Subcutaneous adipose tissue (tissue), 4 donors: ENCODE results near the gene DTNBP1. TPM values are rescaled to one million over a fixed set of nuclear protein-coding genes. Genes with fewer than 3 reads are reported as not detected.

Source experiments
- total RNA-seq, 4 donors: library from RNA; depleted of rRNA; stranded (reverse); fragments of >200 nt; gene quantifications; one replicate each; pipeline ENCODE4 v1.1.0, GENCODE V29; 2016
- TF ChIP-seq, protein P1 (sequence below): fragments of 450-650 bp; IDR thresholded peaks from one replicate; pipeline ENCODE4 v1.5.1; 2016; ENCODE audit warnings: low read depth, mild to moderate bottlenecking, control low read depth, antibody characterized with exemption, moderate library complexity

Gene DTNBP1
- total RNA-seq, 4 donors from 2014 or later = 7.7 to 15.9 (median 12.5) TPM

DNA sequence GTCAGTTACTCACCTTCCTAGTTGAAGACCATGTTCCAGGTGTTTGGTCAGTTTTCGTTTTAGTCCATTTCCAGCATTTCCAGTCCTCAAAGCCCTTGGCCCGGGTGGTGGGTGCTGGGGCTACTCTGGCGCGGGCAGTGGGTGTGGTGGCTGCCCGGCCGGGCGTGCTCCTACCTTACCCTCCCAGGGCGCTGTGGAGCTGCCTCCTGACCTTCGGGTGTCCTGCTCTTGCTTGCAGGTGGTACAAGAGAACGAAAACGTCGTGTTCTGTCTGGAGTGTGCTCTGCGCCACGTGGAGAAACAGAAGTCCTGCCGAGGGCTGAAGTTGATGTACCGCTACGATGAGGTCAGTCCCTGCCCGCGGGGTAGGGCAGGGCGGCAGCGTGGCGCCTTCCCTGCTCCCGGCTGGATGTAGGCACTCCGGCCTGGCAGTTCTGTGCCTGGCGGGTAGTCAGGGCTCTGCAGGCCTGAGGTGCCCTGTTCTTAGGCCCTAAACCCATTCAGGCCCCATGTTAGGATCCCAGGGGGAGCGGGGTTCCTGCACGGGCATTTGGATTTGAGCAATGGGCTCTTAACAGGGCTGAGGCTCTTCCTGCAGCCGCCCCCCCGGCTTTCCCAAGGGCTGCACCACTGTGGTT lies 145.8 kb downstream of the DTNBP1 start:
- TF ChIP-seq, protein P1, sequence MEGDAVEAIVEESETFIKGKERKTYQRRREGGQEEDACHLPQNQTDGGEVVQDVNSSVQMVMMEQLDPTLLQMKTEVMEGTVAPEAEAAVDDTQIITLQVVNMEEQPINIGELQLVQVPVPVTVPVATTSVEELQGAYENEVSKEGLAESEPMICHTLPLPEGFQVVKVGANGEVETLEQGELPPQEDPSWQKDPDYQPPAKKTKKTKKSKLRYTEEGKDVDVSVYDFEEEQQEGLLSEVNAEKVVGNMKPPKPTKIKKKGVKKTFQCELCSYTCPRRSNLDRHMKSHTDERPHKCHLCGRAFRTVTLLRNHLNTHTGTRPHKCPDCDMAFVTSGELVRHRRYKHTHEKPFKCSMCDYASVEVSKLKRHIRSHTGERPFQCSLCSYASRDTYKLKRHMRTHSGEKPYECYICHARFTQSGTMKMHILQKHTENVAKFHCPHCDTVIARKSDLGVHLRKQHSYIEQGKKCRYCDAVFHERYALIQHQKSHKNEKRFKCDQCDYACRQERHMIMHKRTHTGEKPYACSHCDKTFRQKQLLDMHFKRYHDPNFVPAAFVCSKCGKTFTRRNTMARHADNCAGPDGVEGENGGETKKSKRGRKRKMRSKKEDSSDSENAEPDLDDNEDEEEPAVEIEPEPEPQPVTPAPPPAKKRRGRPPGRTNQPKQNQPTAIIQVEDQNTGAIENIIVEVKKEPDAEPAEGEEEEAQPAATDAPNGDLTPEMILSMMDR = no peak

DNA sequence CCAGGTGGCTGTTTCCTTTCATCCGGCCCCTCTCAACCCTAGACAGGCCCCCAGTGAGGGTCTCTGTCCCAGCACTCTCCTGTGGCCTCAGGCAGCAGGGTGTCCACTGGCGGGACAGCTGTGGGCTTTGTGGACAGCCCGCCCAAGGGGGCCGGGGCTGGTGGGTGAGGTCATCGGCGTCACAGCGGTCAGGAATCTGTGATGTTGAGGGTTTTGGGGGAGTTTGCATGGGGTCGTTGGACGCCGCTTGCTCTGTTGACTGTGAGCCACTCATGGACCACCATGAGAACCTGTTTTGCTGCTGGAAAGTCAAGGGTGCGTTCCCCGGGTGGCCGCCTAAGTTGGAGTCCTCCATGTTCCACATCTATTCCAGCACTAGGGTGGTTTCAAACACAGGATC lies 146.4 kb downstream of the DTNBP1 start:
- TF ChIP-seq, protein P1 = no peak

GRCh38 chr6:15515660-15516375 lies 147.0 kb downstream of the DTNBP1 start:
- TF ChIP-seq, protein P1 = no peak

DNA sequence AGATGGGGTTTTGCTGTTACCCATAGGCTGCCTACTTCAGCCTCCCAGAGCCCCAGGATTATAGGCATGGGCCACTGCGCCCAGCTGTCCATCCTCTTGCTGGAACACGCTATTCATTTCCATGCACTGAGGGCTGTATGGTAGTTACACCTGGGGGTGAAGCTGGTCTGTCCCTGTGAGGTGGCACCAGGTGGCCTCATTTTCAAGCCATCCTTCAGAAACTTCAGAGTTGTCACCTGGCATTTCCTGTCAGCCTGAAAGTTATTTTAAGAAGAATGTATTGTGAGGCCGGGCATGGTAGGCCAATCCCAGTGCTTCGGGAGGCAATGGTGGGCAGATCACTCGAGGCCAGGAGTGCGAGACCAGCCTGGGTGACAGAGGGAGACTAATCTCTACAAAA lies 147.6 kb downstream of the DTNBP1 start:
- TF ChIP-seq, protein P1 = no peak

- TF ChIP-seq, protein P1 = no peak
These were observed 148.8 kb downstream of the DTNBP1 start for GRCh38 chr6:15513801-15514711.

- TF ChIP-seq, protein P1 = no peak
These were observed 149.6 kb downstream of the DTNBP1 start for GRCh38 chr6:15513131-15513771.
